ENCODE results near the gene TTC34.

Gene TTC34

DNA sequence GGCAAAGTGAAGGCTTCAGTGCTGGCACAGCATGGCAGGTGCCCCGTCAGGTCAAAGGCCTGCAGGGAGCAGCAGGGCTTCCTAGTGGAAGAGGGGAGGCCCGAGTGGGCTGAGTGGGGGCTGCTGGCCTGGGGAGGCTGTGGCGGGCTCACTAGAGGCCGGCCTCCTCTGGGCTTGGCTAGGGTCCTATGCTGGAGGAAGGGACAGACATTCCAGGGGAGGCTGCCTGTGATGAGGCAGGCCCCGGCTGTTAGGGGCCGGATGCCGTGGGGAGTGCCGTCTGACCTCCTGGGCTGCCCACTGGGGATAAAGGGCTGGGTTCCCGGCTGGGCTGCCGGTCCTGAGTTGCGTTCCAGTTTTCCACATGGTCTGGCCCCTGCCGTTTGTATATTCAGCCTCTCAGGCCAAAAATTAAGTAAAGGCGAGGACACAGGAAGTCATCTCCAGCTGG is 193.8 kb downstream of the TTC34 start:
- no peak for DNase-seq (ENCODE audit: low read depth in 2 of 2)
- TF ChIP-seq, protein P1, sequence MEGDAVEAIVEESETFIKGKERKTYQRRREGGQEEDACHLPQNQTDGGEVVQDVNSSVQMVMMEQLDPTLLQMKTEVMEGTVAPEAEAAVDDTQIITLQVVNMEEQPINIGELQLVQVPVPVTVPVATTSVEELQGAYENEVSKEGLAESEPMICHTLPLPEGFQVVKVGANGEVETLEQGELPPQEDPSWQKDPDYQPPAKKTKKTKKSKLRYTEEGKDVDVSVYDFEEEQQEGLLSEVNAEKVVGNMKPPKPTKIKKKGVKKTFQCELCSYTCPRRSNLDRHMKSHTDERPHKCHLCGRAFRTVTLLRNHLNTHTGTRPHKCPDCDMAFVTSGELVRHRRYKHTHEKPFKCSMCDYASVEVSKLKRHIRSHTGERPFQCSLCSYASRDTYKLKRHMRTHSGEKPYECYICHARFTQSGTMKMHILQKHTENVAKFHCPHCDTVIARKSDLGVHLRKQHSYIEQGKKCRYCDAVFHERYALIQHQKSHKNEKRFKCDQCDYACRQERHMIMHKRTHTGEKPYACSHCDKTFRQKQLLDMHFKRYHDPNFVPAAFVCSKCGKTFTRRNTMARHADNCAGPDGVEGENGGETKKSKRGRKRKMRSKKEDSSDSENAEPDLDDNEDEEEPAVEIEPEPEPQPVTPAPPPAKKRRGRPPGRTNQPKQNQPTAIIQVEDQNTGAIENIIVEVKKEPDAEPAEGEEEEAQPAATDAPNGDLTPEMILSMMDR (IDR thresholded peaks at IDR 0.05; ENCODE audit: low read depth, low read length), result no peak
- H3K4me3 ChIP-seq (replicated peaks in 1 of 2; ENCODE audit: low read depth in 2 of 2, low read length in 2 of 2), result no peak overlapping the region

DNA sequence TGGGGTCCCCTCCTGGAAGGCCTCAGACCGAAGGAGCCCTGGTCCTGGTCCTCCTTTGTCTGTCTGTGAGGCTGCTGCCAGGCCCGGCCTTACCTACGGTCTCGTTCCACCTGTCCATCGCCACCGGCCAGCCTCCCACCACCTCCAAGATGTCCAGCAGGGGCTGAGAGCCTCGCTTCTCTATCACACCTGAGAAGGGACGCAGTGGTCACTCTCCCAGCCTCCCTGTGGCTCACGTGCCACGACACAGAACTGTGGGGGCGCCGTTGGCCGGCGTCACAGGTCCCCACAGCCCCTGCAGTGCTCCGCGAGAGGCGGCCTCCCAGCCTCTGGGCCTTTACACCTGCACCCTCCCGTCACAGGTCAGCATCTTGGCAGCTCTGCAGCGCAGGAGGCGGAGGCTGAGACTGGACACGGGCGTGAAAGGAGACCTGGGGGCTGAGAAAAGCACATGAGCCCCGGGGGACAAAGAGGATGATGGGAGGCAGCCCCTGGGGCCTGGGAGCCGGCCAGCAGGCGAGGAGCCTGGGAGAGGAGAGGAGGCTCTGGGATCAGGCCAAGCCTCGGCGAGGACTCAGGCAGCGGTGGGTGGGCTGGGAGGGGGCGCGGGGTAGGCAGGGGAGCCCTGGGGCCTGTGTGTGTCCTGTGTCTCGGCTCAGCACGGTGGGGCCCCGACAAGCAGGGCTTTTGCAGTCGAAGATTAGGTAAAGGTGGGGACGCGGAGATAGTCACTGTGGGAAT is 194.4 kb downstream of the TTC34 start:
- no peak overlapping the region for H3K4me3 ChIP-seq (replicated peaks in 1 of 2; ENCODE audit: low read depth in 2 of 2, low read length in 2 of 2)
- no peak for DNase-seq (ENCODE audit: low read depth in 2 of 2)
- TF ChIP-seq, protein P1 (IDR thresholded peaks at IDR 0.05; ENCODE audit: low read depth, low read length), result no peak

DNA sequence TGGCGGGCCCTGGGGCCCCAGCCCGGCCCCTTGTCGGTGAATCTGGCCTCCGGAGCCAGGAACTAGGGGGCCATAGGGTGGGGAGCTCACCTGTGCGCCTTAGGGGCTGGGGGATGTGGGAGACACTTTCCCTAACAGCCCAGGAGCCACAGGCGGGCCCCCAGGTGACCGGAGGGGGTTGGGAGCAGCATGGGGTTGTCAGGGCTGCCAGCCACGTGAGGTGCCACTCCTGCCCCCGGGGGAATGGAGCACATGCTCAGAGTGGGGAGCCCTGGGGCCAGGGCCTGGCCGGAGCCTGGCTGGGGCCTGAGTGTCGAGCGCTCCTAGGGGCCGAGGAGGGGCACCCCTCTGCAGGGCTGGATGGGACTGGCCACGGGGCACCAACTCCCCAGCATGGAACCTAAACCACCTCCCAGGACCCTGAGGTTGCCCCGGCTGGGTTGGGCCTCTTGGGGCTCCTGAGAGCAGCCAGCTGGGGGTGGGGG is 195.1 kb downstream of the TTC34 start:
- no peak for DNase-seq (ENCODE audit: low read depth in 2 of 2)
- TF ChIP-seq, protein P1 (IDR thresholded peaks at IDR 0.05; ENCODE audit: low read depth, low read length), result no peak
- H3K4me3 ChIP-seq (replicated peaks in 1 of 2; ENCODE audit: low read depth in 2 of 2, low read length in 2 of 2), result no peak overlapping the region

DNA sequence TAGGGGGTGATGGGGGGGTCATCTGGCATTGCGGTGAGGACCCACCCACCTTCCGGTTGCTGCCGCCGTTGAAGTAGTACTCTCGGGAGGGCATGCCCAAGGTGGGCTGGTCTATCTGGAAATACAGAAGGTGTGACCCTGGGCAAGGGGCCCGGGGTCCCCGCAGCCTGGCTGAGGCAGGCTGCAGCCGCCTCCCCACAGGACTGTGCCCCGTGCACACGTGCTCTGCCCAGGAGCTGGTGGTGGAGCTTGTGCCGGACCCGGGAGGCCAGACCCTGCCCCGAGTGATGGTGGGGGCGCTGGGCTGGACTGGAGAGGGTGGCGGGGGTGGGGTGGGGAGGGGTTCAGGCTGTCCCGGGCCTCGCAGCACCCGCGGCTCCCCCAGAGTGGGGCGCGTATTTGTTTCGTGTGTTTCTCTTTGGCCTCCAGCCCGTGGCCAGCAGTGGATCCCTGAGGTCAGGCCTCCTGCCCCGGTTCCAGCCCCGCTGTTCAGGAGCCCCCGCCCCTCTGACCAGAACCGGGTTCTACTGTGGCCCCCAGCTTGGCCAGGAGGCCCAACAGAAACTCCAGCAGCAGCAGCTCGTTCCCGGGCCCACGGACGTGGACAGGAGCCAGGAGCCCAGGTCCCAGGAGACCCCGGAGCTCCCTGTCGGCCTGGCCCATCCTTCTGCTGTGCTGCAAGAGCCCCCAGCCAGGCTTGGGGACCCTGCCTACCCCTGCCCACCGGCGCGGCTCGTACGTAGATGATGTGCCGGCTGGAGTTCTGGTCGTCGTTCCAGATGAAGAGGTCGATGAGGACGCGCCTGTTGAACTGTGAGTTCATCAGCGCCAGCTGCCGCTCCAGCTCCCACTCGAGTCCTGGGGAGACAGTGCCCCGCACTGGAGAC is 195.7 kb downstream of the TTC34 start:
- TF ChIP-seq, protein P1 (IDR thresholded peaks at IDR 0.05; ENCODE audit: low read depth, low read length), result no peak
- DNase-seq (ENCODE audit: low read depth in 2 of 2), result no peak
- no peak overlapping the region for H3K4me3 ChIP-seq (replicated peaks in 1 of 2; ENCODE audit: low read depth in 2 of 2, low read length in 2 of 2)

DNA sequence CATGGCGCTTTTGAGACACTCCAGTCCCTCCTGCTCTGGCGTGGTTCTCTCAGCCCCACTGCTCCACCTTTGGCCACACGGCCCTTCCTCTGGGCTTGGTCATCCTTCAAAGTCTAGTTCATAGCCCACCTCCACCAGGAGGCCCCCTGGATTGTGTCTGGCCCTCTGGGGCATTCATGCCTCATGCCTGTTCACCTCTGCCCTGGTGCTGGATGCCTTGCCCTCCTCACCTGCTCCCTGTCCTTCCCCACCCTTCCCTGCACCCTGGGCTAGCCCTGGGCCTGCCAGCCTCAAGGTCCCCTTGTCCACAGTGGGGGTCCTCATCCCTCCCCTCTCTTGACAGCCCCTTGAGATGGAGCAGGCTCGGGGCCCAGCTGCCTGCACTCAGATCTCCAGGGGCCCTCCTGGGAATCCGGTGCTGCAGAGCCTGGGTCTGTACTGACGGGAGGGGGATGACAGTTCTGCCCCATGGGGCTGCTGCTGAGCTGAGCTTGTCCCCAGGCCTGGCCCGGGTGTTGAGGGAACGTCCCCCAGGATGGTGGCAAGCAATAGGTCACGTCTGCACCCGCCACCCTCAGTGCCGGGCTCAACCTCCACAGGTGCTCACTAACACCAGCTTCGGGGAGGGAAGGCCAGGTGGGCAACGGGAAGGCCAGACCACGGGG is 196.5 kb downstream of the TTC34 start:
- TF ChIP-seq, protein P1 (IDR thresholded peaks at IDR 0.05; ENCODE audit: low read depth, low read length), result no peak
- no peak for DNase-seq (ENCODE audit: low read depth in 2 of 2)
- no peak overlapping the region for H3K4me3 ChIP-seq (replicated peaks in 1 of 2; ENCODE audit: low read depth in 2 of 2, low read length in 2 of 2)

DNA sequence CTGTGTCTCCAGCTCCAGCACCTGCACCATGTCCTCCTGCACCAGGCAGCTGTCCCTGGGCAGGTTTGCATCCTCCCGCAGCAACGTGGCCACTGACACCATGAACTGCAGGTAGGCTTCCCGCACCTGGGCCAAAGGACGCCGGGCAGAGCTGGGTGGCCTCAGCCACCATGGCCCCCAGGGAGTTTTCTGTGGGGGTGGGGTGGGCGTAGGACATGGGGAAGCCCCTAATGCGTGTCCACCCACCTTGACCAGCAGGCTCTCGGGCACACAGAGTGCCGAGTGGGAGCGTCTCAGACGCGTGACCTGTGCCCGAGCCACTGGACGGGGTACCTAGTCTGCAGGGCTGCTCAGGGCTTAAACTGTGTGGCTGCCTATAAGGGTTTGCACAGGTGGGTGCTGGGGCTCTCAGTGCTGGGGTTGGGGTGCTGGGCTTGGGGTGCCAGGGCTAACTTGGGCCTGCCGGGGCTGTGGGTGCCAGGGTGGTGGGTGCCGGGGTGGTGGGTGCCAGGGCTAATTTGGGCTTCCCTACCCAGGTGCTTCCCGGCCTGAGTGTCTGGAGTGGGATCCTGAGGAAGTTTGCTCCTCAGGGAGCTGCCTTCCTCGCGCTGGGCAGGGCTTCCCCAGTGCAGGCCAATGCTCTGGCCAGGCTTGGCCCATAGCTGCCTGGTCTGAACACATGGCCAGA is 197.2 kb downstream of the TTC34 start:
- DNase-seq (ENCODE audit: low read depth in 2 of 2), result no peak
- no peak overlapping the region for H3K4me3 ChIP-seq (replicated peaks in 1 of 2; ENCODE audit: low read depth in 2 of 2, low read length in 2 of 2)
- TF ChIP-seq, protein P1 (IDR thresholded peaks at IDR 0.05; ENCODE audit: low read depth, low read length), result no peak
